DMS153 treated with DMSO at 0.1 percent for 48 hours (cell line): Measurements from ENCODE around the gene GJB1.

ENCODE experiments used
- DNase-seq: peaks from one replicate; lab custom pipeline; 2025; ENCODE audit not compliant: unreplicated experiment; lab: John Stamatoyannopoulos, UW

Gene GJB1

GRCh38 chrX:71214604-71215337 is 8.3 kb upstream of the GJB1 start:
- DNase-seq = no peak

DNA sequence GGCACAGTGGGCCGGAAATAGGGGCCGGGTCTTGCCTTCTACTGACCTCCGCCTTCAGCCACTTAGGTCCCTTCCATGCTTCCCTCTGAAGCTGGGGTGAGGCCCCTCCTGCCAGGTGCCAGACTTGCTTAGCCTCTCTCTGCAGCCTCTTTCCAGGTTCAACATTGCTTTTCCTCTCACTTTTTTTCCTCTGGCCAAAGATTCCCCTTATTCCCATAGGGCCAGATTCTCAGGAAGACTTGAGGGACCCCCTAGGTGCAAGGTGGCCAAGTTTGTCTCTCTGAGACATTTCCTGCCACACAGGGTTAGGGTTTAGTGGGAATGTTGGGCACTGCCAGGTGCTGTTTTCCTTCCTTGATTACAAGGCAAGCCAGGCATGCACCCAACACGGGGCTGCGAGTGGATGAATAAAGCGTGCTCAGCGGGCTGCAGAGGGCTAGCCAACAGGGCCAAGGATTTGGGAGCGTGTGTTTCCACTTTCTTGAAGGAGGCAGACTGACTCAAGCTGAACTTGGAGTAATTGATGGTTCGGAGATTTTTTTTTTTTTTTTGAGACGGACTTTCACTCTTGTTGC is 7.6 kb upstream of the GJB1 start:
- no peak for DNase-seq

GRCh38 chrX:71216485-71216884 is 6.5 kb upstream of the GJB1 start:
- DNase-seq = peak; percentile 55

DNA sequence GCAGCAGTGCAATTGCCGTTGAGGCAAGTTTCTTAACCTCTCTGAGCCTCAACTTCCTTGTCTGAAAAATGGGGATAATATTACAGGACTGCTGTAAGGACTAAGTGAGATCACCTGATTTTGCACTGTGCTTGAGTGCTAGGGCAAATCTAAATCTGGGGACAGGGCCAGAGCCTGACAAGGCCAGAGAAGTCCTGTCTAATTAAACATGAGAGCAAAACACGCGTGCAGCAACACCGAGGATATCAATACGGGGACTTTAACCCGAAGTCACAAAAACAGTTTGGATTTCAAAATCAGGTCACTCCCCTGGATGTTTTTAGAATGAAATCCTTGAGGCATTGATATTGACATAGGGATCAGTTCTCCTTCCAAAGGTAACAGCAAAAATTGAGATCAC is 5.7 kb upstream of the GJB1 start:
- DNase-seq = no peak

DNA sequence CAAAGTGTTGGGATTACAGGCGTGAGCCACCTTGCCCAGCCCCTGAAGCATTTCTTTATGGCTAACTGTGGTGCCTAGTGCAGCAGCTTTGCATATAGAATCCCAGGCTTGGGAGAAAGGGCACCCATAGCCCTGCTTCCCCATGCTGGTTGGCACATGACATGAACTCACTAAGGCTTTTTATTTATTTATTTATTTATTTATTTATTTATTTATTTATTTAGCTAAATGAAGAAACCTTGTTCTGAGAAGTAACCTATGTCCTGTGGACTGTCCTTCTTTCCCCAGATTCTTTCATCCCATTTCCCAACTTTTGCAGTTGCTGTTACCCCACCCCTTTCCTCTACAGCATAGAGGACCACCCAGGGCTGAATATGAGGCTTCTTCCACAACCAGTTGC is 1.9 kb upstream of the GJB1 start:
- no peak for DNase-seq

- DNase-seq = no peak
Observed at GRCh38 chrX:71224098-71224708, 1.2 kb downstream of the GJB1 start.

- DNase-seq = no peak
Observed at GRCh38 chrX:71225009-71225408, 2.0 kb downstream of the GJB1 start.

DNA sequence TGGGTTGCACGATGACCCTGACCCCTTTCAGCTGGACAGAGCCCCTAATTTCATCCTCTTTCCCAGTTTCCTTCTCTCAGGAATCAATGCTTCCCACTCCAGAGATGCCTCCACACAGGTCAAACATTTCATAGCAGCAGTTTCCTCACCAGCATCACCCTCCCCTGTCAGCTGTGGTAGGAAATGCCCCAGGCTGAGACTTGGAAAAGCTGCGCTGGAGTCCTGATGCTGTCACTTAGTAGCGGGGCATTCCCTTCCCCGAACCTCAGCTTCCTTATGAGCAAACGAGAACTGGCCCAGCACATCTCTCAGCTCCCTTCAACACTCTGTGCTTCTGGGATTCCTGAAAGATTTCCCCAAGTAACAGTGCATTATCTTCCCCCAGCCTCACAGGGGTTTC is 2.7 kb downstream of the GJB1 start:
- DNase-seq = no peak

GRCh38 chrX:71227370-71228062 is 4.5 kb downstream of the GJB1 start:
- DNase-seq = no peak

- no peak for DNase-seq
Observed at GRCh38 chrX:71228063-71228642, 5.1 kb downstream of the GJB1 start.

GRCh38 chrX:71235482-71235881 is 12.5 kb downstream of the GJB1 start:
- no peak for DNase-seq

- no peak for DNase-seq
Observed at GRCh38 chrX:71236836-71237235, 13.8 kb downstream of the GJB1 start.

GRCh38 chrX:71239781-71240180 is 16.8 kb downstream of the GJB1 start:
- no peak for DNase-seq

DNA sequence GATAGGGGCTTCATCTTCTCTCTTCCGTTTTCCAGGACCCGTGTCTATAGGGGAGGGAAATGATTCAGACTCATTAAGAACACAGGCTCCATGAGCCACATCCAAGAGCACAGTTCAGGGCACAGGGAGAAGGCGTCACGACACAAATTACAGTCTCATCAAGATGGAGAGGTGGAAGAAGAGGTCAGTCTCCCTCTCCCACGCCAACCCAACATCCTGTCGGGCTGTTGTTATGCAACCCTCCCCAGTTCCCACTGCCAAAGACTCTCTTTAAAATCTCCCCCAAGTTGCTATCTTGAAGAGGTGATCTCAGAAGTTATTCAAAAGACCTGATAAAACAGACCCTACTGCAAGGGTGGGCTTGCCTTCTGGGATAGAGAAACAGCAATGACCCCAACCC is 18.3 kb downstream of the GJB1 start:
- no peak for DNase-seq

DNA sequence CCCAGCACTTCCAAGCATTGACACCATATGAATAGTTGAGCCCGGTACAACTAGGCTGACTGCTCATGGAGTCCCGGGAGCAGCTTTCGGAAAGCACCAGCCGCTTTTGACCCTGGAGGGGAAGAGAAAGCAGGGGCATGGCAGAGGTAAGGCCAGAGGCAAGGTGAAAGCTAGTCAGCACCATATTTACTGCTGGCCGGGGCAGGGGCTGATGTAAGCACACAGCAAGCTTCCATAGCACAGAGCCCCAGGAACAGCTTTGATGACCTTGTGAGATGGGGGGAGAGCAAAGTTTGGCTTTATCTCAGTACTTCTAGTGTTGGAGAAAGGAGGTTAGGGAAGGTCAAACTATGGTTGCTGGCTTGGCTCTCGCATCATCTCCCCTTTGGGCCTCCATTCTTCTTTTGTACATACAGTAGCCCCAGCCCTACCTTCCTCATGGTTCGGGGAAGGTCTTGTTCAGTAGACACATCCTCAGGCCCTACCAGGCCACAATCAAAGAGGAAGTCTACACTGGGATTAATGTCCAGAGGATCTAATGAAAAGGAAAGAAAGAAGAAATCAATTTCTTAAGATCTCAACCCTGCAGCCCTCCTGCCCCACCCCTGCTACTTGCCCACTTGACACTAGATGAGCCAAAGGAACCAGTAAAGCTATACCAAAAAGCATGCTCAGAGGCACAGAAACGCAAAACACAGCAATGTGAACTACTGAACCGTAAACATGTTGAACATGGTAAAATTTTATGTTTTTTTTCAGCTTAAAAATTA is 21.5 kb downstream of the GJB1 start:
- no peak for DNase-seq

GRCh38 chrX:71245159-71245558 is 22.1 kb downstream of the GJB1 start:
- no peak for DNase-seq

- DNase-seq = no peak
Observed at GRCh38 chrX:71250841-71251240, 27.8 kb downstream of the GJB1 start.

- no peak for DNase-seq
Observed at GRCh38 chrX:71251466-71251973, 28.5 kb downstream of the GJB1 start.

GRCh38 chrX:71252221-71252620 is 29.2 kb downstream of the GJB1 start:
- no peak for DNase-seq

DNA sequence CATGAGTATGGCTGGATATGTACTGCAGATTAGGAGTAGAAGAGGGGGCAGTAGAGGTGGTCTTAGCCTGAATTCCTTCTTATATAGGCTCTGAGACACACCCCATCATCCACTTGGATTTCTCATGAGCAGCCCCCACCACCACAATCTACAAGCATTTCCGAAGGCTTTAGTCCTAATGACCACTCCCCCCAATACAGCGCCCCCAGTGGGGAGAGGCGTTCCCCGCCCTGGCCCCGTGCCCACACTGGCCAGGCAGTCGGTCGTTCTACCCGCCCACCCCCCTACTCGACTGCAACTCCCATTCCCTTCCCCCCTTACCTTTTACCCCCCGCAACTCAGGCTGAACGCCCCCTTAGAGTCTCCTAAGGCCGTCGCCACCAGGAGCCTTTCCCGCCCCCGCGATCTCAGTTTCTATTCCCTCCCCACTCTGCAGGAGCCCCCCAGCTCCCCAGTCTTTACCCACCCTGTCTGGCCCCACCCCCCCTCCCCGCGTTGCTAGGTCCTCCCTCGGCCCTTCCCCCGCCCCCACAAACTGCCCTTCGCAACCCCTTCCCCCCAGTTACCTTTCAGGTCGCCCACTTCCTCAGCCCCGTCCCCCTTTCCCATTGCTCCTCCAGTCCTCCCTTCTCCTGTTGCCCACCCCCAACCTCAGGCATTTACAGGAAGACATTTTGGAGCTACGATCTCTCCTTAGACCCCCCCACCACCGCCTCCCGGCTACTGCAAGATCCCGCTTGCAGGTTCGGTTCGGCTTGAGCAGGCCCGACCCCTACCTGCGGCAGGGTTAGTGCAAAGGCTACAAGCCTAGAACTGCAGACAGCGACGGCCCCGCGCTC is 30.4 kb downstream of the GJB1 start:
- DNase-seq = no peak
